Umbilical cord (tissue), 2 donors: ENCODE results near the gene SYT9. TPM values are rescaled to one million over a fixed set of nuclear protein-coding genes. Genes with fewer than 3 reads are reported as not detected.

Experiments used
- DNase-seq: peaks from one replicate; pipeline ENCODE4 v3.0.0-alpha.2; 2015; ENCODE audit warnings: low spot score
- total RNA-seq: library from RNA; depleted of rRNA; stranded (reverse); fragments of >200 nt; gene quantifications from one replicate; pipeline ENCODE4 v1.2.3, GENCODE V29; 2014; ENCODE audit warnings: low replicate concordance; ENCODE audit not compliant: insufficient read depth

The SYT9 gene
- total RNA-seq, 1 donor from 2014 or later = 8.7 TPM

DNA sequence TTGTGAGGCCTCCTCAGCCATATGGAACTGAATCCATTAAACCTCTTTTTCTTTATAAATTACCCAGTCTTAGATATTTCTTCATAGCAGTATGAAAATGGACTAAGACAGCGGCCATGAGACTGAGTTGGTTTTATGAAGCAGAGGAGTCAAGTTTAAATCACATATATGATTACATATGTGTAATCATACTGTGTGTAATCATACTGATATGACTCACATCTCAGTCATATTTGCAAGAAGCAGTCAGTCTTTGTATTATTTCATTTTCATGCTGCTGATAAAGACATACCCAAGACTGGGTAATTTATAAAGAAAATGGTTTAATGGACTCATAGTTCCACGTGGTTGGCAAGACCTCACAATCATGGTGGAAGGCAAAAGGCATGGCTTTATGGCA is 89.8 kb downstream of the SYT9 start:
- no peak for DNase-seq

GRCh38 chr11:7347611-7348431 is 96.1 kb downstream of the SYT9 start:
- DNase-seq = peak; percentile 13

GRCh38 chr11:7348432-7349304 is 97.0 kb downstream of the SYT9 start:
- peak; percentile 98 for DNase-seq

GRCh38 chr11:7351228-7351627 is 99.5 kb downstream of the SYT9 start:
- peak; percentile 9 for DNase-seq

DNA sequence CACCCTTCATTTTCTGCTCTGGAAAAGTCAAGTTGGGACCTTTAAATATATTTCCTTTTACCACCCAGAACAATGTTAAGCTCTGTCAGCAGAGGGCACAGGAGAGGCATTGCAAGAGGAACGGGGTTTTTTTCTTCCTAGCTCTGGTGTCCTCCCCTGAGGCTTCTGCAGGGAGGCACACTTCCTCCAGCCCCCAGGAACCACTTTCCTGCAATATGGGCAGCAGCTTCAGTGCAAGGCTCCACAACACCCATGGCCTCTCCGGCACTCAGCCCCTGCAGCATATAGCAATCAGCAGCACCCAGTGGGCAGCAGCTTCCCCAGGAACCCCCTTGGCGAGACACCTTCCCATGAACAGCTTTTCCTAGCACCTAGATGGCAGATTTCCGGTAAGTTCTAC is 101.4 kb downstream of the SYT9 start:
- no peak for DNase-seq

GRCh38 chr11:7364660-7365059 is 113.0 kb downstream of the SYT9 start:
- DNase-seq = no peak

- DNase-seq = no peak
Measured at GRCh38 chr11:7367803-7368202, 116.1 kb downstream of the SYT9 start.

DNA sequence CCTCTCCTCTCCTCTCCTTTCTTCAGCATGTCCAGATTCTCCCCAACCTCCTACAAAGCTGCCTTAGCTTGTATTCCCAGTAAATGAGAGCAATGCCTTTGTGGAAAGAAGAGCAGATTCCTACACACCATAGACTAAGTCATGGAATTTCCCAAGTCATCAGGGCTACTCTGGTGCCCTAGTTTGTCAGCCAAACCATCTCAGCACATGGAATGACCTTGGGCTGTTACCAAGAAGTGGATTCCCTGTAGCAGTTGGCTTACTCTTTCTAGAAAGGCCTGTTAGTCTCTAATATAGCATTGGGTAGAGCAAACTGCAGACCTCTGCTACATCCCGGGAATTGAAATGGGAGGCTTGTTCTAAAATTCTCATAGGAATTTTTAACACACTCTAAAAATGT is 124.7 kb downstream of the SYT9 start:
- no peak for DNase-seq

DNA sequence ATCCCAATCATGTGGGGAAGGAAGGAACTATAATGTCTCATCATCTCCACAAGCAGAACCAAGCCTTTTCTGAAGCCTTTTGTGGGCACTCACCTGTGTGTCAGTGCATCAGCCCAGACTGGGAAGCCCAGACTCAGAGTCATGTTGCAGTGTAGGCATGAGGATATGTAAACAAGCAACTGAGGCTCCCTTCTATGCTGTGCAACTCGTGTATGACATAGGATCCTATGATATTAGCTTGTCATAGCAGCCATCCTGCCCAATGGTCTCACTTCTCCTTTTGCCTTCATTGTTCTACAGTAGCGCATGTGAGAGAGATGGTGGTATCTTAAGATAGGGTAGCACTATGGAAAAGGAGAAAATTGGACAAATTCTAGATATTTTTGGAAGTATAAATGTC is 130.2 kb downstream of the SYT9 start:
- DNase-seq = no peak

- DNase-seq = no peak
Measured at GRCh38 chr11:7383406-7383805, 131.7 kb downstream of the SYT9 start.

DNA sequence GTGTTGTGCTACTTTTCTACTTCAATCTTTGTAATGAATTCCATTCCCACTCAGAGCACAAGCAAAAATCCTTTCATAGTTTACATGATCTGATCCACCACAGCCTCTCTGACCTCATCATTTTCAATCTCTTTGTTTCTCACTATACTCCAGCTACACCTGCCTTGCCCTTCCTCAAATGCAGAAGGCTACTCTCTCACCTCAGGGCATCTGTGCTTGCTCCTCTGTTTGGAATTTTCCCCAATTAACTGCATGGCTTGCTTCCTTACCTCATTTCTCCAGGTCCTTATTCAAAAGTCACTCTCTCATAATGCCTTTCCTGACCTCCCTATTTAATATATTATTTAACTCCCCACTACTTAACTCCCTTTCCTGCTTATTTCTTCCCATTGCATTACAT is 133.0 kb downstream of the SYT9 start:
- DNase-seq = no peak

- no peak for DNase-seq
Measured at GRCh38 chr11:7385532-7385931, 133.8 kb downstream of the SYT9 start.

- no peak for DNase-seq
Measured at GRCh38 chr11:7413961-7414915, 162.5 kb downstream of the SYT9 start.

GRCh38 chr11:7414973-7415817 is 163.5 kb downstream of the SYT9 start:
- DNase-seq = no peak

- DNase-seq = no peak
Measured at GRCh38 chr11:7416080-7416479, 164.4 kb downstream of the SYT9 start.

- DNase-seq = no peak
Measured at GRCh38 chr11:7417328-7417727, 165.6 kb downstream of the SYT9 start.

DNA sequence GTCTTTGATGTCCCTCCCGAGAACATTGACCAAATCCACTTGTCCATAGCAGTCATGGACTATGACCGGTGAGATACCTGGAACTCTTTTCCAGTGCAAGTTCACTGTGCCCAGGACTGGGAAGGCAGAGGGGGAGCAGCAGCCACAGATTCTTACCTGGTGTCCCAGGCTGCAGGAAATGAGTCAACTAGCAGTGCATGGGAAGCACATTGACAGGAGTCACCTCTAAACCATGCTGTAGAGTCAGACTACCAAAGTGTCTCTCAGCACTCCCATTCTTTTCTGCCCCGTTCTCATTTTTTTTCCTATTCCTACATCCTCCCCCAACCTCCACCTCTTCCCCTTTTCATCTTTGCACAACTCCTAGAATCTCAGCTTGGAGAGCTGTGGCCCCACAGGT is 166.4 kb downstream of the SYT9 start:
- DNase-seq = no peak

- no peak for DNase-seq
Measured at GRCh38 chr11:7418906-7419305, 167.2 kb downstream of the SYT9 start.

- DNase-seq = no peak
Measured at GRCh38 chr11:7421136-7421535, 169.4 kb downstream of the SYT9 start.

DNA sequence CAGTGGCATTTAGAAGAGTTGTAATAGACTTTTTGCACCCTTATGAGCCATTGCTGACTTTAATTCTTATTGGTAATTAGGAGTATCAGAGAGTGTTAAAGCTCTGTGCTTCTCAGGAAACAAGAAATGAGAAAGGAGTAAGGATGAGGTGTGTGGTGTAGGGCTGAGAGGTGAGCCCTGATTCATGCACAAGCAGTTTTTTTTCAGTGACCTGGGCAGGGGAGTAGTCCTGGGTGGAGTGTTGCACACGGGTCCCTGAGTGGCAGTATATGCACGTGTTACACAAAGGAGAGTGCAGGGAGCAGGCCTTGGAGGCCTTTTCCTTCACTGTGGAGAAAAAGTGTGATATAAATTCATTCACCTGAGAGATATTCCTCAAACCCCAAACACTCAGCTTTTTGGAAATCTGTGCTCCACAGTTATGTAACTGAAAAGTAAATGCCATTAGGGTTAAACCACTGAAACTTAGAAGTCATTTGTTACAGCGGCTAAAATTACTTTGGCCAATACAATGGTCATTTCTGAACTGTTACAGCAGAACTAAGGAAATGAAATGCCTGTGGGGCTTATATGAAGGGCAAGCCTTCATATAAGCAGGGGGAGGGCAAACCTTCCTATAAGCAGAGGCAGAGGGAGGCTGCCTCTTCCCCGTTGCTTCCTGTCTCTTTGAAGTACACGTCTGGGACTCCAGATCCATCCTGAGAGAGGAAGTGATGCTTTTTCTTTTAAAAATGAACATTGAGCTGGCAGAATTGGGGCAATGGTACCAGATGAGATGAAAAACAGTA is 171.0 kb downstream of the SYT9 start:
- no peak for DNase-seq
